Measurements from ENCODE around the gene PCYT1A.
"Not testable (repeated sequence)": the region's sequence is repeated elsewhere in the genome, so short reads cannot be mapped to it uniquely, and the experiment has no call there.

The PCYT1A gene

GRCh38 chr3:196189566-196190347 is 97.8 kb downstream of the PCYT1A start:
- DNase-seq, result no peak

- no peak for DNase-seq
Observed at GRCh38 chr3:196186651-196187573, 100.6 kb downstream of the PCYT1A start.

GRCh38 chr3:196184881-196185280 is 102.6 kb downstream of the PCYT1A start:
- DNase-seq, result no peak

- not testable (repeated sequence) for DNase-seq
Observed at GRCh38 chr3:196184169-196184432, 103.4 kb downstream of the PCYT1A start.

GRCh38 chr3:196181127-196181546 is 106.4 kb downstream of the PCYT1A start:
- no peak for DNase-seq

GRCh38 chr3:196180346-196180745 is 107.2 kb downstream of the PCYT1A start:
- DNase-seq, result no peak
